GM23338 (cell line): Measurements from ENCODE around the gene PAGE1. TPM values are rescaled to one million over a fixed set of nuclear protein-coding genes. Genes with fewer than 3 reads are reported as not detected.

ENCODE experiments used
- ATAC-seq: fragments of 200-7000 bp; cut with Tn5 transposase; 3 replicates; pipeline ENCODE4 v1.9.1; 2020
- DNase-seq: peaks from one replicate; pipeline ENCODE4 v3.0.0-alpha.2; 2015; ENCODE audit warnings: low spot score
- H2AFZ ChIP-seq: fragments of 200-600 bp; sonication (generic); 2 replicates; pipeline ENCODE4 v1.8.0; 2016; ENCODE audit warnings: antibody characterized with exemption, mild to moderate bottlenecking, moderate library complexity
- H3F3A ChIP-seq: fragments of 200-600 bp; sonication (generic); replicated peaks from 2 replicates; pipeline ENCODE4 v1.8.0; 2017; ENCODE audit warnings: antibody characterized with exemption, mixed run types, low read depth
- H3K27ac ChIP-seq: fragments of 200-600 bp; sonication (generic); 2 replicates; pipeline ENCODE4 v1.6.1; 2016; ENCODE audit warnings: low read depth
- H3K27me3 ChIP-seq: fragments of 200-600 bp; sonication (generic); 2 replicates; pipeline ENCODE4 v1.8.0; 2016; ENCODE audit warnings: mild to moderate bottlenecking, mixed run types, moderate library complexity; ENCODE audit not compliant: insufficient read depth
- H3K36me3 ChIP-seq: fragments of 200-600 bp; sonication (generic); 2 replicates; pipeline ENCODE4 v1.8.0; 2016; ENCODE audit warnings: mild to moderate bottlenecking; ENCODE audit not compliant: insufficient read depth
- H3K4me1 ChIP-seq: fragments of 200-600 bp; sonication (generic); 2 replicates; pipeline ENCODE4 v1.8.0; 2016; ENCODE audit warnings: mild to moderate bottlenecking, moderate library complexity; ENCODE audit not compliant: insufficient read depth
- H3K4me2 ChIP-seq: fragments of 200-600 bp; sonication (generic); 2 replicates; pipeline ENCODE4 v1.7.1; 2017; ENCODE audit warnings: mixed run types
- H3K4me3 ChIP-seq: fragments of 200-600 bp; sonication (generic); 2 replicates; pipeline ENCODE4 v1.6.1; 2016; ENCODE audit warnings: mixed run types
- H3K79me2 ChIP-seq: fragments of 200-600 bp; sonication (generic); replicated peaks from 2 replicates; pipeline ENCODE4 v1.8.0; 2017; ENCODE audit warnings: mild to moderate bottlenecking; ENCODE audit not compliant: insufficient read depth
- H3K9me2 ChIP-seq: fragments of 200-600 bp; sonication (generic); 2 replicates; pipeline ENCODE4 v1.8.0; 2017; ENCODE audit not compliant: insufficient read depth
- H4K20me1 ChIP-seq: fragments of 200-600 bp; sonication (generic); replicated peaks from 2 replicates; pipeline ENCODE4 v1.8.0; 2017; ENCODE audit warnings: mild to moderate bottlenecking; ENCODE audit not compliant: insufficient read depth
- H3K27ac Mint-ChIP-seq: 2 replicates; pipeline ENCODE4 v1.8.0; 2020; ENCODE audit warnings: inconsistent platforms, mild to moderate bottlenecking, moderate library complexity, mixed read lengths
- H3K27me3 Mint-ChIP-seq: 3 replicates; pipeline ENCODE4 v1.8.0; 2022; ENCODE audit warnings: low read depth, mild to moderate bottlenecking, moderate library complexity, mixed read lengths, inconsistent platforms; ENCODE audit not compliant: insufficient read depth, poor library complexity
- H3K36me3 Mint-ChIP-seq: 3 replicates; pipeline ENCODE4 v1.8.0; 2021; ENCODE audit warnings: low read depth, mild to moderate bottlenecking, inconsistent platforms, moderate library complexity, mixed read lengths
- H3K4me1 Mint-ChIP-seq: 3 replicates; pipeline ENCODE4 v1.8.0; 2020; ENCODE audit warnings: mild to moderate bottlenecking, inconsistent platforms, mixed read lengths
- H3K4me3 Mint-ChIP-seq: 3 replicates; pipeline ENCODE4 v1.8.0; 2021; ENCODE audit warnings: moderate library complexity, mild to moderate bottlenecking, inconsistent platforms, mixed read lengths
- H3K9me3 Mint-ChIP-seq: 3 replicates; pipeline ENCODE4 v1.8.0; 2020; ENCODE audit warnings: moderate library complexity, mild to moderate bottlenecking, inconsistent platforms, mixed read lengths
- CREB1 ChIP-seq: fragments of 250-450 bp; sonication (Bioruptor Pico); IDR thresholded peaks from 2 replicates; pipeline ENCODE4 v1.5.0; 2020; ENCODE audit warnings: low read depth, mild to moderate bottlenecking, moderate library complexity
- CTCF ChIP-seq, 2 experiments: fragments of 200-600 bp in 1 of 2; sonication (generic) in 1 of 2; conservative IDR thresholded peaks; 2 replicates each; pipeline versions ENCODE4 v1.5.1 to v1.6.1; 2016 to 2017; ENCODE audit warnings: antibody characterized with exemption in 2 of 2, low read depth in 2 of 2, mild to moderate bottlenecking in 2 of 2, moderate library complexity in 1 of 2
- EZH2 ChIP-seq: fragments of 200-600 bp; sonication (generic); IDR thresholded peaks from one replicate; pipeline ENCODE4 v1.8.0; 2017; ENCODE audit warnings: antibody characterized with exemption, mild to moderate bottlenecking, low read depth; ENCODE audit not compliant: unreplicated experiment
- EZH2phosphoT487 ChIP-seq: fragments of 200-600 bp; sonication (generic); IDR thresholded peaks from one replicate; pipeline ENCODE4 v1.8.1; 2018; ENCODE audit warnings: antibody characterized with exemption; ENCODE audit not compliant: unreplicated experiment
- JUNB ChIP-seq: IDR thresholded peaks from one replicate; pipeline ENCODE4 v1.6.1; 2016; ENCODE audit warnings: antibody characterized with exemption; ENCODE audit not compliant: unreplicated experiment
- NANOG ChIP-seq: IDR thresholded peaks from 2 replicates; pipeline ENCODE4 v1.6.1; 2016; ENCODE audit warnings: antibody characterized with exemption, borderline replicate concordance
- POLR2AphosphoS5 ChIP-seq: IDR thresholded peaks from 2 replicates; pipeline ENCODE4 v1.6.1; 2016; ENCODE audit warnings: antibody characterized with exemption, low read depth
- STAT1 ChIP-seq: IDR thresholded peaks from one replicate; pipeline ENCODE4 v1.6.1; 2016; ENCODE audit warnings: antibody characterized with exemption; ENCODE audit not compliant: unreplicated experiment
- ZNF114 ChIP-seq: fragments of 250-450 bp; sonication (Bioruptor Pico); IDR thresholded peaks from 2 replicates; pipeline ENCODE4 v1.5.0; 2020; ENCODE audit warnings: mild to moderate bottlenecking, moderate library complexity
- ZNF331 ChIP-seq: fragments of 250-450 bp; sonication (Bioruptor Pico); IDR thresholded peaks from 2 replicates; pipeline ENCODE4 v1.5.0; 2020; ENCODE audit warnings: low read depth, mild to moderate bottlenecking, moderate library complexity
- polyA plus RNA-seq: library from polyadenylated mRNA; unstranded; fragments of >200 nt; fragmentation: Nextera tagmentation; extraction: Ambion mirVana; gene quantifications from 2 replicates; pipeline ENCODE4 v1.2.1, GENCODE V29; 2016
- total RNA-seq: library from RNA; depleted of rRNA; stranded (reverse); fragments of >200 nt; shearing (Covaris generic); gene quantifications from 2 replicates; pipeline ENCODE4 v1.2.3, GENCODE V29; 2014
- TF ChIP-seq, protein P1 (sequence below): IDR thresholded peaks from one replicate; pipeline ENCODE4 v1.6.1; 2018; ENCODE audit warnings: antibody characterized with exemption; ENCODE audit not compliant: unreplicated experiment
- TF ChIP-seq, protein P2 (sequence below): fragments of 250-450 bp; sonication (Bioruptor Pico); IDR thresholded peaks from 2 replicates; pipeline ENCODE4 v1.5.0; 2020; ENCODE audit warnings: mild to moderate bottlenecking, moderate library complexity
- TF ChIP-seq, protein P3 (sequence below): IDR thresholded peaks from 2 replicates; pipeline ENCODE4 v1.6.1; 2016; ENCODE audit warnings: antibody characterized with exemption

Gene PAGE1
- total and polyA plus RNA-seq, 2 experiments from 2014 or later, result not detected

DNA sequence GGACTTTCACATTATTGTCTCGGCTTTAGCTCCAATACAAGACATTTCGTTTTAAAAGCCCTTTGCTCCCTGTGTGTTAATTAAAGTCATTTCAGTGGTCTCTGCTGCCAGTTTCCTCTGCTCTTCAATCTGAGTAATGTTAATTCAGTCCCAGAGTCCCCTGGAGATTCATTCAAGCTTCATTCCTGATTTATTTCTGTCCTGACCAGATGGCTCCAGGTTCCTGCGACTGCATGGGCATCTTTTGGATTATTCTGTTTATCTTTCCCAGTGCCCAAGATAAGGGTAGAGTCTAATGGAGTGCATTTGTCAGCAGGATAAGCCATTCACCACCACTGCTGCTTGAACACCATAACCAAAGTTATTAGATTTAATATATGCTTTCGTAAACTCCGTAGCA is 6.1 kb upstream of the PAGE1 start:
- ATAC-seq (no peak), DNase-seq (no peak)
- no peak overlapping the region for H3K27ac ChIP-seq
- no peaks in the 10 kb centered on the region for H3K4me1 Mint-ChIP-seq
- H3K36me3 ChIP-seq, result no peaks in the 10 kb centered on the region
- no peaks in the 10 kb centered on the region for H3K4me1 ChIP-seq
- no peak overlapping the region for H3K27ac Mint-ChIP-seq
- no peaks in the 10 kb centered on the region for H4K20me1 ChIP-seq
- H3K79me2 ChIP-seq, result no peaks in the 10 kb centered on the region
- H3K27me3 Mint-ChIP-seq, result no peaks in the 10 kb centered on the region
- no peaks in the 10 kb centered on the region for H3K36me3 Mint-ChIP-seq
- no peaks in the 10 kb centered on the region for H3K27me3 ChIP-seq
- no peaks in the 10 kb centered on the region for H3K9me2 ChIP-seq
- no peak overlapping the region for H3K4me3 Mint-ChIP-seq
- H3F3A ChIP-seq, result no peaks in the 10 kb centered on the region
- H3K4me2 ChIP-seq, result no peak overlapping the region
- no peaks in the 10 kb centered on the region for H3K9me3 Mint-ChIP-seq
- TF ChIP-seq, protein P1, sequence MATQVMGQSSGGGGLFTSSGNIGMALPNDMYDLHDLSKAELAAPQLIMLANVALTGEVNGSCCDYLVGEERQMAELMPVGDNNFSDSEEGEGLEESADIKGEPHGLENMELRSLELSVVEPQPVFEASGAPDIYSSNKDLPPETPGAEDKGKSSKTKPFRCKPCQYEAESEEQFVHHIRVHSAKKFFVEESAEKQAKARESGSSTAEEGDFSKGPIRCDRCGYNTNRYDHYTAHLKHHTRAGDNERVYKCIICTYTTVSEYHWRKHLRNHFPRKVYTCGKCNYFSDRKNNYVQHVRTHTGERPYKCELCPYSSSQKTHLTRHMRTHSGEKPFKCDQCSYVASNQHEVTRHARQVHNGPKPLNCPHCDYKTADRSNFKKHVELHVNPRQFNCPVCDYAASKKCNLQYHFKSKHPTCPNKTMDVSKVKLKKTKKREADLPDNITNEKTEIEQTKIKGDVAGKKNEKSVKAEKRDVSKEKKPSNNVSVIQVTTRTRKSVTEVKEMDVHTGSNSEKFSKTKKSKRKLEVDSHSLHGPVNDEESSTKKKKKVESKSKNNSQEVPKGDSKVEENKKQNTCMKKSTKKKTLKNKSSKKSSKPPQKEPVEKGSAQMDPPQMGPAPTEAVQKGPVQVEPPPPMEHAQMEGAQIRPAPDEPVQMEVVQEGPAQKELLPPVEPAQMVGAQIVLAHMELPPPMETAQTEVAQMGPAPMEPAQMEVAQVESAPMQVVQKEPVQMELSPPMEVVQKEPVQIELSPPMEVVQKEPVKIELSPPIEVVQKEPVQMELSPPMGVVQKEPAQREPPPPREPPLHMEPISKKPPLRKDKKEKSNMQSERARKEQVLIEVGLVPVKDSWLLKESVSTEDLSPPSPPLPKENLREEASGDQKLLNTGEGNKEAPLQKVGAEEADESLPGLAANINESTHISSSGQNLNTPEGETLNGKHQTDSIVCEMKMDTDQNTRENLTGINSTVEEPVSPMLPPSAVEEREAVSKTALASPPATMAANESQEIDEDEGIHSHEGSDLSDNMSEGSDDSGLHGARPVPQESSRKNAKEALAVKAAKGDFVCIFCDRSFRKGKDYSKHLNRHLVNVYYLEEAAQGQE, result no peak
- TF ChIP-seq ZNF114 (CRISPR knock-in tag), result no peak
- no peak for TF ChIP-seq ZNF331 (CRISPR knock-in tag)
- no peak for TF ChIP-seq EZH2phosphoT487
- TF ChIP-seq, protein P2, sequence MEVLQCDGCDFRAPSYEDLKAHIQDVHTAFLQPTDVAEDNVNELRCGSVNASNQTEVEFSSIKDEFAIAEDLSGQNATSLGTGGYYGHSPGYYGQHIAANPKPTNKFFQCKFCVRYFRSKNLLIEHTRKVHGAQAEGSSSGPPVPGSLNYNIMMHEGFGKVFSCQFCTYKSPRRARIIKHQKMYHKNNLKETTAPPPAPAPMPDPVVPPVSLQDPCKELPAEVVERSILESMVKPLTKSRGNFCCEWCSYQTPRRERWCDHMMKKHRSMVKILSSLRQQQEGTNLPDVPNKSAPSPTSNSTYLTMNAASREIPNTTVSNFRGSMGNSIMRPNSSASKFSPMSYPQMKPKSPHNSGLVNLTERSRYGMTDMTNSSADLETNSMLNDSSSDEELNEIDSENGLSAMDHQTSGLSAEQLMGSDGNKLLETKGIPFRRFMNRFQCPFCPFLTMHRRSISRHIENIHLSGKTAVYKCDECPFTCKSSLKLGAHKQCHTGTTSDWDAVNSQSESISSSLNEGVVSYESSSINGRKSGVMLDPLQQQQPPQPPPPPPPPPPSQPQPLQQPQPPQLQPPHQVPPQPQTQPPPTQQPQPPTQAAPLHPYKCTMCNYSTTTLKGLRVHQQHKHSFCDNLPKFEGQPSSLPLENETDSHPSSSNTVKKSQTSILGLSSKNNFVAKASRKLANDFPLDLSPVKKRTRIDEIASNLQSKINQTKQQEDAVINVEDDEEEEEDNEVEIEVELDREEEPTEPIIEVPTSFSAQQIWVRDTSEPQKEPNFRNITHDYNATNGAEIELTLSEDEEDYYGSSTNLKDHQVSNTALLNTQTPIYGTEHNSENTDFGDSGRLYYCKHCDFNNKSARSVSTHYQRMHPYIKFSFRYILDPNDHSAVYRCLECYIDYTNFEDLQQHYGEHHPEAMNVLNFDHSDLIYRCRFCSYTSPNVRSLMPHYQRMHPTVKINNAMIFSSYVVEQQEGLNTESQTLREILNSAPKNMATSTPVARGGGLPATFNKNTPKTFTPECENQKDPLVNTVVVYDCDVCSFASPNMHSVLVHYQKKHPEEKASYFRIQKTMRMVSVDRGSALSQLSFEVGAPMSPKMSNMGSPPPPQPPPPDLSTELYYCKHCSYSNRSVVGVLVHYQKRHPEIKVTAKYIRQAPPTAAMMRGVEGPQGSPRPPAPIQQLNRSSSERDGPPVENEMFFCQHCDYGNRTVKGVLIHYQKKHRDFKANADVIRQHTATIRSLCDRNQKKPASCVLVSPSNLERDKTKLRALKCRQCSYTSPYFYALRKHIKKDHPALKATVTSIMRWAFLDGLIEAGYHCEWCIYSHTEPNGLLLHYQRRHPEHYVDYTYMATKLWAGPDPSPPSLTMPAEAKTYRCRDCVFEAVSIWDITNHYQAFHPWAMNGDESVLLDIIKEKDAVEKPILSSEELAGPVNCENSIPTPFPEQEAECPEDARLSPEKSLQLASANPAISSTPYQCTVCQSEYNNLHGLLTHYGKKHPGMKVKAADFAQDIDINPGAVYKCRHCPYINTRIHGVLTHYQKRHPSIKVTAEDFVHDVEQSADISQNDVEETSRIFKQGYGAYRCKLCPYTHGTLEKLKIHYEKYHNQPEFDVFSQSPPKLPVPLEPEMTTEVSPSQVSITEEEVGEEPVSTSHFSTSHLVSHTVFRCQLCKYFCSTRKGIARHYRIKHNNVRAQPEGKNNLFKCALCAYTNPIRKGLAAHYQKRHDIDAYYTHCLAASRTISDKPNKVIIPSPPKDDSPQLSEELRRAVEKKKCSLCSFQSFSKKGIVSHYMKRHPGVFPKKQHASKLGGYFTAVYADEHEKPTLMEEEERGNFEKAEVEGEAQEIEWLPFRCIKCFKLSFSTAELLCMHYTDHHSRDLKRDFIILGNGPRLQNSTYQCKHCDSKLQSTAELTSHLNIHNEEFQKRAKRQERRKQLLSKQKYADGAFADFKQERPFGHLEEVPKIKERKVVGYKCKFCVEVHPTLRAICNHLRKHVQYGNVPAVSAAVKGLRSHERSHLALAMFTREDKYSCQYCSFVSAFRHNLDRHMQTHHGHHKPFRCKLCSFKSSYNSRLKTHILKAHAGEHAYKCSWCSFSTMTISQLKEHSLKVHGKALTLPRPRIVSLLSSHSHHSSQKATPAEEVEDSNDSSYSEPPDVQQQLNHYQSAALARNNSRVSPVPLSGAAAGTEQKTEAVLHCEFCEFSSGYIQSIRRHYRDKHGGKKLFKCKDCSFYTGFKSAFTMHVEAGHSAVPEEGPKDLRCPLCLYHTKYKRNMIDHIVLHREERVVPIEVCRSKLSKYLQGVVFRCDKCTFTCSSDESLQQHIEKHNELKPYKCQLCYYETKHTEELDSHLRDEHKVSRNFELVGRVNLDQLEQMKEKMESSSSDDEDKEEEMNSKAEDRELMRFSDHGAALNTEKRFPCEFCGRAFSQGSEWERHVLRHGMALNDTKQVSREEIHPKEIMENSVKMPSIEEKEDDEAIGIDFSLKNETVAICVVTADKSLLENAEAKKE (CRISPR knock-in tag), result no peak
- TF ChIP-seq JUNB, result no peak
- no peak for TF ChIP-seq CTCF (conservative IDR thresholded peaks at IDR 0.05; ENCODE audit: low read depth in 2 of 2)
- TF ChIP-seq EZH2, result no peak
- TF ChIP-seq, protein P3, sequence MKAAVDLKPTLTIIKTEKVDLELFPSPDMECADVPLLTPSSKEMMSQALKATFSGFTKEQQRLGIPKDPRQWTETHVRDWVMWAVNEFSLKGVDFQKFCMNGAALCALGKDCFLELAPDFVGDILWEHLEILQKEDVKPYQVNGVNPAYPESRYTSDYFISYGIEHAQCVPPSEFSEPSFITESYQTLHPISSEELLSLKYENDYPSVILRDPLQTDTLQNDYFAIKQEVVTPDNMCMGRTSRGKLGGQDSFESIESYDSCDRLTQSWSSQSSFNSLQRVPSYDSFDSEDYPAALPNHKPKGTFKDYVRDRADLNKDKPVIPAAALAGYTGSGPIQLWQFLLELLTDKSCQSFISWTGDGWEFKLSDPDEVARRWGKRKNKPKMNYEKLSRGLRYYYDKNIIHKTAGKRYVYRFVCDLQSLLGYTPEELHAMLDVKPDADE, result no peak
- TF ChIP-seq STAT1, result no peak
- no peak for TF ChIP-seq POLR2AphosphoS5
- no peak for TF ChIP-seq CREB1 (CRISPR knock-in tag)
- no peak for TF ChIP-seq NANOG
- H2AFZ ChIP-seq, result no peak overlapping the region
- H3K4me3 ChIP-seq, result no peak overlapping the region
